MCF 10A (cell line): Measurements from ENCODE around the gene MBD3L4. TPM values are rescaled to one million over a fixed set of nuclear protein-coding genes. Genes with fewer than 3 reads are reported as not detected.

Experiments used
- BruUV-seq: library from RNA; stranded (reverse); fragments of 400-500 nt; replicated peaks from 2 replicates; lab custom pipeline; 2021; lab: Mats Ljungman, UMichigan
- CTCF ChIA-PET: fragments of 300-600 bp; sonication (Branson Sonifier 250); formaldehyde crosslinking; extraction: SDS; loops from one replicate; lab custom pipeline; 2021; ENCODE audit warnings: antibody characterized with exemption, inconsistent platforms; lab: Yijun Ruan, JAX
- POLR2A ChIA-PET: fragments of 300-600, 350-650 bp; sonication (Branson Sonifier 250); formaldehyde crosslinking; extraction: SDS; loops from one replicate; lab custom pipeline; 2020; ENCODE audit warnings: antibody characterized with exemption, inconsistent platforms; lab: Yijun Ruan, JAX
- DNase-seq: peaks from one replicate; pipeline ENCODE4 v3.0.0-alpha.2; 2018; ENCODE audit not compliant: unreplicated experiment
- H3K27ac Mint-ChIP-seq: one replicate; pipeline ENCODE4 v1.8.0; 2022; ENCODE audit warnings: mild to moderate bottlenecking, low read depth, mixed read lengths; ENCODE audit not compliant: unreplicated experiment
- H3K27me3 Mint-ChIP-seq: one replicate; pipeline ENCODE4 v1.8.0; 2022; ENCODE audit warnings: mixed read lengths; ENCODE audit not compliant: insufficient read depth, unreplicated experiment
- H3K36me3 Mint-ChIP-seq: one replicate; pipeline ENCODE4 v1.8.0; 2022; ENCODE audit warnings: mild to moderate bottlenecking, moderate library complexity, mixed read lengths; ENCODE audit not compliant: insufficient read depth, unreplicated experiment
- H3K4me1 Mint-ChIP-seq: one replicate; pipeline ENCODE4 v1.8.0; 2022; ENCODE audit warnings: mixed read lengths; ENCODE audit not compliant: insufficient read depth, unreplicated experiment
- H3K4me3 Mint-ChIP-seq: one replicate; pipeline ENCODE4 v1.8.0; 2022; ENCODE audit warnings: mild to moderate bottlenecking, moderate library complexity, mixed read lengths; ENCODE audit not compliant: unreplicated experiment
- H3K9me3 Mint-ChIP-seq: one replicate; pipeline ENCODE4 v1.8.0; 2022; ENCODE audit warnings: mixed read lengths; ENCODE audit not compliant: unreplicated experiment
- CTCF ChIP-seq: fragments of 200-600 bp; IDR thresholded peaks from one replicate; pipeline ENCODE4 v1.8.0; 2022; ENCODE audit warnings: antibody characterized with exemption, mild to moderate bottlenecking; ENCODE audit not compliant: unreplicated experiment
- intact Hi-C: fragments of 100-400 bp; cut with micrococcal nuclease; formaldehyde crosslinking; loops from 2 replicates; pipeline ENCODE4 v1.14.1; 2022
- total RNA-seq: library from RNA; stranded (reverse); gene quantifications from 2 replicates; pipeline ENCODE4 v1.2.3, GENCODE V29; 2022

Gene MBD3L4
- total RNA-seq, 1 experiment from 2014 or later: not detected

GRCh38 chr19:7018828-7019227 is 21.2 kb downstream of the MBD3L4 start:
- POLR2A ChIA-PET: no interaction called here
- no peak overlapping the region for H3K4me3 Mint-ChIP-seq
- no peaks in the 10 kb centered on the region for H3K36me3 Mint-ChIP-seq
- BruUV-seq: no TSS peak
- intact Hi-C loops: no loop called here
- TF ChIP-seq CTCF: no peak
- H3K27ac Mint-ChIP-seq: no peak overlapping the region
- H3K9me3 Mint-ChIP-seq: no peaks in the 10 kb centered on the region
- CTCF ChIA-PET: no interaction called here
- no peak for DNase-seq
- peaks cover under 1% of the 10 kb centered on the region for H3K4me1 Mint-ChIP-seq
- H3K27me3 Mint-ChIP-seq: no peaks in the 10 kb centered on the region

- POLR2A ChIA-PET: interaction anchor here (0.9 kb wide), 1 partner anchor 8 kb away, joined by 3 read pairs; no protein-coding TSS in a partner anchor
- peak; percentile 75 for DNase-seq
- CTCF ChIA-PET: no interaction called here
- intact Hi-C loops: no loop called here
- Mint-ChIP-seq H3K27ac (no peak overlapping the region), H3K4me3 (no peak overlapping the region), H3K36me3 (no peaks in the 10 kb centered on the region), H3K27me3 (no peaks in the 10 kb centered on the region), H3K9me3 (no peaks in the 10 kb centered on the region), H3K4me1 (peaks cover 5% of the 10 kb centered on the region)
- no TSS peak for BruUV-seq
- TF ChIP-seq CTCF: no peak
These were observed 26.3 kb downstream of the MBD3L4 start for GRCh38 chr19:7013678-7014077.

GRCh38 chr19:7010722-7011593 is 29.0 kb downstream of the MBD3L4 start:
- POLR2A ChIA-PET: no interaction called here
- H3K9me3 Mint-ChIP-seq: no peaks in the 10 kb centered on the region
- no peak for DNase-seq
- H3K36me3 Mint-ChIP-seq: no peaks in the 10 kb centered on the region
- H3K4me3 Mint-ChIP-seq: no peak overlapping the region
- CTCF ChIA-PET: no interaction called here
- no TSS peak for BruUV-seq
- H3K4me1 Mint-ChIP-seq: peaks cover 5% of the 10 kb centered on the region
- TF ChIP-seq CTCF: no peak
- no peak overlapping the region for H3K27ac Mint-ChIP-seq
- intact Hi-C loops: no loop called here
- H3K27me3 Mint-ChIP-seq: no peaks in the 10 kb centered on the region

GRCh38 chr19:7007859-7008258 is 32.1 kb downstream of the MBD3L4 start:
- Mint-ChIP-seq H3K36me3 (no peaks in the 10 kb centered on the region), H3K4me1 (no peaks in the 10 kb centered on the region), H3K27ac (no peak overlapping the region), H3K9me3 (no peaks in the 10 kb centered on the region), H3K27me3 (no peaks in the 10 kb centered on the region), H3K4me3 (no peak overlapping the region)
- CTCF ChIA-PET: no interaction called here
- no peak for DNase-seq
- POLR2A ChIA-PET: no interaction called here
- TF ChIP-seq CTCF: no peak
- no TSS peak for BruUV-seq
- intact Hi-C loops: no loop called here
